NB4 (cell line): ENCODE data around the gene SYCE3.

Experiments used
- DNase-seq: peaks from one replicate; pipeline ENCODE4 v3.0.0; 2010; ENCODE audit warnings: low read depth
- H3K4me3 ChIP-seq: one replicate; pipeline ENCODE4 v1.5.1; 2011; ENCODE audit warnings: mild to moderate bottlenecking, low read depth, low read length, moderate library complexity
- MYC ChIP-seq: IDR thresholded peaks from 2 replicates; pipeline ENCODE4 v1.6.1; 2011; ENCODE audit warnings: low read depth, low read length
- POLR2A ChIP-seq: IDR thresholded peaks from 2 replicates; pipeline ENCODE4 v1.6.1; 2011; ENCODE audit warnings: mild to moderate bottlenecking; ENCODE audit not compliant: insufficient read length; ENCODE audit errors: extremely low read depth
- TF ChIP-seq, protein P1 (sequence below): IDR thresholded peaks from 2 replicates; pipeline ENCODE4 v1.6.1; 2011; ENCODE audit warnings: low read depth, low read length
- TF ChIP-seq, protein P2 (sequence below): IDR thresholded peaks from one replicate; pipeline ENCODE4 v1.5.1; 2012; ENCODE audit warnings: low read depth, low read length

SYCE3 gene

DNA sequence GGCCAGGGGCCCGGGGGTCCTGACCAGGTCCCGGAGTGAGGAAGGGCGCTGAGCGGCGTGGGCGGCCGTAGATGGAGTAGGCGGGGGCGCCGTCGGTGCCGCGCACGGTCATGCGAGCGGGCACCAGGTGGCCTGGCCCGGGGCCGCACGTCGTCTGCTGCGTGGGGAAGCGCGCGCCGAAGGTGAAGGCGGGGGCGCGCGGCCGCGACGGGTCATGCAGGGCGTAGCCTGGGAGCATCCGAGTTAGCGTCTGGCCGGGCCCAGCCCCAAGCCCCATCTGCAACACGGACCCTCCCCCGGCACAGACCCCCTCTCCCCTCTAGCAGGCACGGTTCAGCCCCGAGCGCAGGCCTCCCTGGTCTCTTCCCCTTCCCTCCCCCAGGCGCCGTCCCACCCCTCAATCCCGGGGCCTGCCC, 31.2 kb downstream of the SYCE3 start:
- DNase-seq, result peak; percentile 77
- TF ChIP-seq, protein P1, sequence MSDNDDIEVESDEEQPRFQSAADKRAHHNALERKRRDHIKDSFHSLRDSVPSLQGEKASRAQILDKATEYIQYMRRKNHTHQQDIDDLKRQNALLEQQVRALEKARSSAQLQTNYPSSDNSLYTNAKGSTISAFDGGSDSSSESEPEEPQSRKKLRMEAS, result peak; percentile 25; the same call in 1 of the 2 replicates
- no peak for TF ChIP-seq POLR2A
- TF ChIP-seq, protein P2, sequence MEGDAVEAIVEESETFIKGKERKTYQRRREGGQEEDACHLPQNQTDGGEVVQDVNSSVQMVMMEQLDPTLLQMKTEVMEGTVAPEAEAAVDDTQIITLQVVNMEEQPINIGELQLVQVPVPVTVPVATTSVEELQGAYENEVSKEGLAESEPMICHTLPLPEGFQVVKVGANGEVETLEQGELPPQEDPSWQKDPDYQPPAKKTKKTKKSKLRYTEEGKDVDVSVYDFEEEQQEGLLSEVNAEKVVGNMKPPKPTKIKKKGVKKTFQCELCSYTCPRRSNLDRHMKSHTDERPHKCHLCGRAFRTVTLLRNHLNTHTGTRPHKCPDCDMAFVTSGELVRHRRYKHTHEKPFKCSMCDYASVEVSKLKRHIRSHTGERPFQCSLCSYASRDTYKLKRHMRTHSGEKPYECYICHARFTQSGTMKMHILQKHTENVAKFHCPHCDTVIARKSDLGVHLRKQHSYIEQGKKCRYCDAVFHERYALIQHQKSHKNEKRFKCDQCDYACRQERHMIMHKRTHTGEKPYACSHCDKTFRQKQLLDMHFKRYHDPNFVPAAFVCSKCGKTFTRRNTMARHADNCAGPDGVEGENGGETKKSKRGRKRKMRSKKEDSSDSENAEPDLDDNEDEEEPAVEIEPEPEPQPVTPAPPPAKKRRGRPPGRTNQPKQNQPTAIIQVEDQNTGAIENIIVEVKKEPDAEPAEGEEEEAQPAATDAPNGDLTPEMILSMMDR, result no peak
- TF ChIP-seq MYC, result peak; percentile 38
- peak overlapping the region; percentile 73 for H3K4me3 ChIP-seq

DNA sequence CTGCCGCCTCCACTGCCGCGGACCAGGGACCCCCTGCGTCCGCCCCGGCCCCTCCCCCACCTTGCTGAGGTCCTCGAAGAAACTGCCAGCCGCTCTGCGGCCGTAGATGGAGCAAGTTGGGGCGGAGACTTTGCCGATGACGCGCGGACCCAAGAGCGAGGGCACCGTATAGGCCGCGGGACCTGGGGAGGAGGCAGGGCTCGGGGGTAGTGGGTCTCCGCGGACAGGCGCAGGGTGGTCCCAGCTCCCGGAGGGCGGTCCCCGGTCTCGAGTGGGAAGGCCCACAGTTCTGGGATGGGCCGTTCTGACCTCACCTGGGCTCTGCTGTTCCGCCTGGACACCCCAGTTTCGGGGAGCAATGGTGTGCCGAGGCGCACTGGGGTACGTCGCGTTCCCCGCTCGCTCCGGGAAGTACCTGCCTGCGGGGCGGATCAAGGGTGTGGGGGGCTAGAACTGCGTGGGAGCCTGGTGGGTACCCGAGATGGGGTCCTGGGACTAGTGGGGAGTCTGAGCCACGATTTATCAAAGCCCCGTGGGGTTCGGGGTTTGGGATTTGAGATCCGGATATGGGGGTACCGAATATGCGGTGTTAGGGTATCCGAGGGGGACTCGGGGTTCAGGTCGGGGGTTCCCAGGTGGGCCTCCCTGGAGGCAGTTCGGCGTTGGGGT, 31.7 kb downstream of the SYCE3 start:
- peak overlapping the region; percentile 73 for H3K4me3 ChIP-seq
- TF ChIP-seq MYC (no peak), POLR2A (peak; percentile 61)
- TF ChIP-seq, protein P1, result 0 out of 2 replicates have a peak, but pooled peaks have one; percentile 11
- TF ChIP-seq, protein P2, result no peak
- DNase-seq, result peak; percentile 93

GRCh38 chr22:50530580-50530876, 32.2 kb downstream of the SYCE3 start:
- H3K4me3 ChIP-seq, result peak overlapping the region; percentile 64
- no peak for DNase-seq
- TF ChIP-seq, protein P2, result no peak
- TF ChIP-seq POLR2A, result no peak
- no peak for TF ChIP-seq MYC
- TF ChIP-seq, protein P1, result no peak

DNA sequence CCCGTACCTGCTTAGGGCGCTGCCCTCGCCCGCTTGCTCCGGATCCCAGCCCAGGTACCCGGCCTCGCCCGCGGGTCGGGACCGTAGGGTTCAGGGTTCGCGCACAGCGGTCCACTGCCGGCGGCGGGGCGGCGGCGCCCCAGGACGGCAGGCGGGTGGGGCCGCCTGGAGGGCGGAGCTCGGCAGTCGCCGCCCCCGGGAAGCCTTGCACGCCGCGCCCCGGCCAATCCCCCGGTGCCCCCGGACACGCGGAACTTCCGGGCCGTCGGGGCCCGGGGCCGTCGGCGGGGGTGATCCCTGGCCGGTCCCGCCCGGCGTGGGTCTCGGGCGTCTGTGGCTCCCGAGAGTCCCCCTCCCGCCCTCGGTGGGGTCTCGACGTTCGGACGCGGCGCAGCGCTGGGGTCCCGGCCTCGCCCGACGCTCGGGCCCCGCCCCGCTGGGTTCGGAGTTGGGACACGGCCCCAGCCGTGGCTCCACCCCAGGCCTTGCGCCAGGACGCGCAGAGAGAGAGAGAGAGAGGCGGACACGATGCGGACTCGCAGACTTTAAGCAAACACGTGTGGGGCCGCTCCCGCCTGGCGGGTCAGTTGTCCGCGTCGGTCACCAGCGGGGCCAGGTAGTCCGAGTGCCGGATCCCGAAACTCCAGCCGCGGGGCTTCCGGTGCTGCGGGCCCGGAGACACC, 32.7 kb downstream of the SYCE3 start, which contains the start of gene TYMP:
Gene TYMP, minus strand, starts transcription at position 116 of the 683 bp plus-strand sequence. CDS start 303 bp downstream, outside the sequence.
- peak within 1 kb of the TSS; percentile 64 for H3K4me3 ChIP-seq
- peak; percentile 84 for DNase-seq
- TF ChIP-seq MYC (peak; percentile 75), POLR2A (peak; percentile 49)
- TF ChIP-seq, protein P1, result peak; percentile 86
- TF ChIP-seq, protein P2, result no peak

- TF ChIP-seq, protein P2, result no peak
- TF ChIP-seq POLR2A (no peak), MYC (no peak)
- TF ChIP-seq, protein P1, result no peak
- no peak overlapping the region for H3K4me3 ChIP-seq
- no peak for DNase-seq
Observed at GRCh38 chr22:50529416-50529896, 33.3 kb downstream of the SYCE3 start.
